GM19452 (cell line): ENCODE data around the gene ATF7.
"Not testable (repeated sequence)": the region's sequence is repeated elsewhere in the genome, so short reads cannot be mapped to it uniquely, and the experiment has no call there.

Experiments
- ATAC-seq: cut with Tn5 transposase; IDR thresholded peaks from one replicate; pipeline ENCODE4 v1.9.1; 2021; ENCODE audit not compliant: unreplicated experiment

Gene ATF7

DNA sequence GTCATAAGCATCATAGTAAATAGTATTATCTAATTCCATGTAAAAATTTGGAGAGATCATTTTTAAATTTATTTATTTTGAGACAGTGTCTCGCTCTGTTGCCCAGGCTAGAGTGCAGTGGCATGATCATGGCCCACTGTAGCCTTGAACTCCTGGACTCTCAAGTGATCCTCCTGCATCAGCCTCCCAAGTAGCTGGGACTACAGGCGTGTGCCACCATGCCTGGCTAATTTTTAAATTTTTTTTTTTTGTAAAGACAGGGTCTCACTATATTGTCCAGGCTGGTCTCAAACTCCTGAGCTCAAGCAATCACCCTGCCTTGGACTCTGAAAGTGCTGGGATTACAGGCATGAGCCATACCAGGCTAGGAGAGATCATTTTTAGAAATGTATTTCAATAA lies 27.2 kb downstream of the ATF7 start:
- ATAC-seq: not testable (repeated sequence)

DNA sequence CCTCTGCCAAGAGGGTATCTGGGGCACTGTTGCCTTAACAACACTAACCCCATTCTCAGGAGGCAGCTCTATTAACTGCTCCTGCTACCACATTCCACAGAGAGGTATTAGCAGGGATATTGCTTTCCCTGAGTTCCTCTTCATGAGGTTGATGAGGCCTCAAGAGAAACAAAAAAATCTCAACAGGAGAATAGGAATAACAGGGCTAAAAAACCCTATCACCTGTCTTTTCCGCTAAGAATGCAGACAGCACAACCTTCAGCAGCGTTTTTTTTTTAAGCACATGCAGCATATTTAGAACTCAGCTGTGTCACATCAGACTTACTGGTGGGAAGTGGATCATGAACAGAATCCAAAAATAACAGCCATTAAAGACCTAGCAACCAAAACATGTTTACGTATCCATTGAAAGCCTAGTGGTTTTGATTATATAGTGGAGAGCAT lies 29.2 kb downstream of the ATF7 start:
- no peak for ATAC-seq

DNA sequence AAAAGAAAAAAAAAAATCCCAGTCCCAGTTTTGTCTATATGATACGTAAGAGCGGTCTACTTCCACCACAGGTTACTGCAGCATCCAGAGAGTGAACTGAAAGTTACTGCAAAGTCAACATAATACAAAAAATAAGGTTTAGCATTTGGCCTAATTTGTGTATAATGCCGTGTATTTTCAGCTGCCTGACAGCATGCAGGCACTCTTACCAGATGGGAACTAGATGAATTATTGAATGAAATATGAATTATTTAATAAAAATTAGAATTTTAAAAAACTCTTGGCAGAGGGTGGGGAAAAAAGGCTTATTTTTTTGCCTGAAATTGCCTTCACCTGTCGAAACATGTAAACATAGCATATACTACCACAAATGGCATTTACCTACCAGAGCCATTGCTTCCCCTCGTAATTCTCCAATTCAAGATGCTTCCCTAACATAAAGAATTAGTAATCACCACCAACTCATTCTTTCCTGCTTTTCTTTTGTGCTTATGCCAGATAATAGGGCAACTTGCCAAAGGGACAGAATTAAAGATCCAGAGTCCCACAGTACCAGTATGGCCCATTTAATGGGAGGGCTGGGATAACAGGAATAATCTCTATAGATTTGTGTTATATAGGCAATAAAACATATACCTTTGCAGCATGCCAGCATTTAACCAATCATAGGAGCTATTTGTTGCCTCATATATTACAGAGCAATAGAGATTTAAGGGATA lies 31.1 kb downstream of the ATF7 start:
- no peak for ATAC-seq

DNA sequence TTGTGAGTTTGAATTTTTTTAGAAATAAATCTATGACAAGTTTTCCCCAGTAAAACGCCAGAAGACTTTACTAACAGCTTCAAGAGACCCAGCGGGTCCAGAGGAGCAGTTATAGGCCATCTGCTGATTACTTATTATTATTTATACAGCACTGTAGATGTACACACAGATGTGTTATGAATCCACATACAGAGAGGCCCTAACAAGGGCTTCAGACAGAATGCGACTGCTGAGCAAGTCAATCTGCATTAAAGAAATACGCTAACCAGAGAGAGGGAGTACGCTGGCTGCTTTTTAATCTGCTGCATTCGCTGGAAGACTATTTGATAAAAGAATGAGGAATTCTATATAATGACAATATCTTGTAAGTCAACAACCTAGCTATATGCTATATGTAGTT lies 32.5 kb downstream of the ATF7 start:
- no peak for ATAC-seq

DNA sequence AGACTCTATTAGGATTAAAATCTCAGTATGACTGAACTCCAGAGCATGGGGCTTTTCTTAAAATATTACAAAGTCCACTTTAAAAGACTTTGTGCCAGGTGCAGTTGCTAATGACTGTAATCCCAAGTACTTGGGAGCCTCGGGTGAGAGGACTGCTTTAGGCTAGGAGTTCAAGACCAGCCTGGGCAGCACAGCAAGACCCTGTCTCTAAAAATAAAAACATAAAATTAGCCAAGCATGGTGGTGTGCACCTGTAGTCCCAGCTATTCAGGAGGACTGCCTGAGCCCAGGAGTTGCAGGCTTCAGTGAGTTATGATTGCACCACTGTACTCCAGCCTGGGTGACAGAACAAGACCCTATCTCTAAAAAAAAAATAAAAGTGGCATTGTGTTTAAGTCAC lies 33.2 kb downstream of the ATF7 start:
- ATAC-seq: no peak

DNA sequence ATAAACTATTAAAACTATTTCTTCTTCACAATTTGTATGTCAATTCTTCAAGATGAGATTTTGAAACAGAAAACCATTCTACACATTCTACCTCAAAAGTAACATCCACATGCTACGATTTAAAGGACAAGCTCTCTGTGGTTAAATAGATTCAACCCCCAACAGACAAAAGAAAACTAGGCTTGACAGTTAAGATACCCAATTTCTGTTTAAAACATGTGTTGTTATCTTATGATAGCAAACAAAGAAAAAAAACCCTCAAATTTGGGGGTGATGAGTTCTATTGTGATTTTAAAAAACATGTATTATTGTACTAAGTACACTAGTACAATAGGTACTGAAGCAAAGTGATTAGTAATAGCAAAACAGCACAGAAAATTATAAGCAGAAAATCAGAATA lies 33.8 kb downstream of the ATF7 start:
- ATAC-seq: no peak

DNA sequence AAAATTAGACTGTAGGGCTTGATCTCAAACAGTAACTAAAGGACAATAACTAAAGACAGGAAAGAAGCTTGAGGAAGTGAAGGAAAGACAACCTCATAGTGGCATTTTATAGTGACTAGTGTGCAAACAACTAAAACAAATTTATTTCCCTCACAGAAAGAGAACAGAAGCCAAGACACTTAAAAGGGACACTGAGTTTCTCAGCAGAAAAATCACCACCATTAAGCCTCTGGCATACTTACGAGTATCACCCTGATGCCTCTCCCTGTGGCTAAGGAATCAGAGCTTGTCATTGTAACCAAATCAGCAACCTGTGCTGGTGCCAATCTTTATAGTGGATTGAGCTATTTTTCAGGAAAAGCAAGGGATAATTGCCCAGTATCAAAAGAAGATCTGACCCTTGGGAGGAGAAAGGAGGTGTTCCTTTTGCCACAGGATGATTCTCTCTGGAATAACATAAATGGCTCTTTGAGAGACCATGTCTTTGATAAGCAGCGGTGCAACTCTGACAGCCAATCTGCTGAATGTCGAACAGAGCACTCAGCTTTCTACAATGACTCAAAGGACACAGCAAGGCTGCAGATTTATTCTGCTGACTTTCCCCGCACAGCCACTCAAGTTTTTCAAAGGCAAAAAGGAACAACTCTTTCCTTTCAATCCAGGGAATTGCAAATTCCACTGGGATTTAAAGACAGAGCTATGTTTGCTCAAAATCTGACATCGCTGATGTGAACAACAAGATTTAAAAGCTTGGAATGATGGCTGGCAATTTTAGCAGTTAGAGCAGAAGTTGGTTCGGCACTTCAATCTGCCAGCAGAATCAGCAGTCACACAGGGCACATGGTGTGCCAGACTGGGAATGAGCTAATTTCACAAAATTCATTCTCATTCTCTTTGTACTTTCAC lies 34.6 kb downstream of the ATF7 start:
- ATAC-seq: no peak

DNA sequence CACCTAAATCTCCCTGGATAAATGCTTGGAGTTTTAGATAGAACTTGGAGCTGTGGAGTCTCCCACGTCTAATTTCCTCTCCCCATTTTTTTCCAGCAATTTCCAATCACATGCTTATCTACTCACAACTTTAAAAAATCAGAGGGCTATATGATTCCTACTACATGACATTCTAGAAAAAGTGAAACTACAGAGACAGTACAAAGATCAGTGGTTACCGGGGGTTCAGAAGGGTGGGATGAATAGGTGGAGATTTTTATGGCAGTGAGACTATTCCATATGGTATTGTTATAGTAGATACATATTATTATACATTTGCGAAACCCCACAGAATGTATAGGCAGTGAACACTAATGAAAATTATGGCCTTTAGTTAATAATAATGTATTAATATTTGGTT lies 35.5 kb downstream of the ATF7 start:
- ATAC-seq: no peak

DNA sequence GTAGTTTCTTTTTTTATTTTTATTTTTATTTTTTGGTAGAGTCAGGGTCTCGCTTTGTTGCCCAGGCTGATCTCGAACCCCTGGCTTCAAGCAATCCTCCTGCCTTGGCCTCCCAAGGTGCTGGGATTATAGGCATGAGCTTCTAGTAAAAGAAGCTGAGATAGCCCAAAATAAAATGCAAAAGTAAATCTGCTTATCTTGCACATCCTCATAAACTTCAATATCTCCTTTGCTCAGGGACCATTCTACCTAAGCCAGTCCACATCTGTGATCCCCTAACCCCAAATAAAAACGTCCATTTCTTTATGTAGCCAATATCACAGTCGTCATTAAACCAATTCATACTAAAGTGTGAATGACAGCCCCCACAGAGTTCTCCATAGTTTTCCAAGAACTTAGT lies 36.3 kb downstream of the ATF7 start:
- no peak for ATAC-seq

DNA sequence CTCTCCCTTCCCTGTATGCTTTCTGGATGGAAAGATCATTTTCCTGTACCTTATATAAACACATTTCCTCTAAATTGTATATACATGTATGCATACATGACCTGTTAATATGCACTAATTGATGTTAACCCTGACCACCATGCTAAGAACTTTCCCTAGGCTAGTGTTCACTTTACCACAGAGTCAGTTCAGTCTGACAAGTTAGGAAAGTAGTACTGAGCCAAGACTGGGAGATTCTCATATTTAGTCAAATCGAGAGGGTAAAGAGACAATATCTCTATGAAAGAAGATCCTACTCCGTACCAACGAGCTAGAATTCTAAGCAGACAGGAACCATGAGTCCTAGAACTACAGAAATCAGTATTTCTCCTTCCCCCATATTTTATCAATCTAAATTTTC lies 36.8 kb downstream of the ATF7 start:
- no peak for ATAC-seq

DNA sequence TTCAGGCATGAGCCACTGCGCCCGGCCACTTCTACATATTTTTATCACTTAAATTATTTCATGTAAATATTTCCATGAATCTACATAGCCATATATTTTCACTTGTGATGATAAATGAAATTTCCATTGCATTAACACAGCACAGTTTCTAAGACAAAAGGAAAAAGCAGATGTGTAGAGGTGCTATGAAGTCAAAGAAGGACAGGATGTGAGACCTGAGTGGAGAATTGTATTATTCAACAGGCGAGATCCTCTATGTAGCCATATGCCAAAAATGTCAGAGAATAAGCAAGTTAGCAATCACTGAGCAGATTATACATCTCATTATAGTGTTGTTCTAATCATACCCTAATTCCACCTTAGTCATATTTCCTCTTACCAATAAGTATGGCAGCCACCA lies 38.1 kb downstream of the ATF7 start:
- no peak for ATAC-seq

DNA sequence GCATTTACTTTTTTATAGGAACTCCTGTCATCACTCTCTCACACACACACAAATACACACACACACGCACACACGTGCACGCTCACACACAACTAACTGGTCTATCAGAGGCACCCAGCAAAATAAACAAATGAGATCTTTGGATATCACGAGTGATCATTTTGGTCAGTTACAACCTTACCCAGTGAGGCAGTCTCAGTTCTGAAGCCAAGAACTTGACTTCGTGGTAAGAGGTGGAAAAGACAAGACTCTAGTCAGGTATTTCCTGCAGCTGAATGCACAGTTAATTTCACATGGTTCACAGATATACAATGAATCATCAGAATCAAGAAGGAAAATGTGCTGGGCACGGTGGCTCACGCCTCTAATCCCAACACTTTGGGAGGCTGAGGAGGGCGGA lies 39.4 kb downstream of the ATF7 start:
- ATAC-seq: no peak

DNA sequence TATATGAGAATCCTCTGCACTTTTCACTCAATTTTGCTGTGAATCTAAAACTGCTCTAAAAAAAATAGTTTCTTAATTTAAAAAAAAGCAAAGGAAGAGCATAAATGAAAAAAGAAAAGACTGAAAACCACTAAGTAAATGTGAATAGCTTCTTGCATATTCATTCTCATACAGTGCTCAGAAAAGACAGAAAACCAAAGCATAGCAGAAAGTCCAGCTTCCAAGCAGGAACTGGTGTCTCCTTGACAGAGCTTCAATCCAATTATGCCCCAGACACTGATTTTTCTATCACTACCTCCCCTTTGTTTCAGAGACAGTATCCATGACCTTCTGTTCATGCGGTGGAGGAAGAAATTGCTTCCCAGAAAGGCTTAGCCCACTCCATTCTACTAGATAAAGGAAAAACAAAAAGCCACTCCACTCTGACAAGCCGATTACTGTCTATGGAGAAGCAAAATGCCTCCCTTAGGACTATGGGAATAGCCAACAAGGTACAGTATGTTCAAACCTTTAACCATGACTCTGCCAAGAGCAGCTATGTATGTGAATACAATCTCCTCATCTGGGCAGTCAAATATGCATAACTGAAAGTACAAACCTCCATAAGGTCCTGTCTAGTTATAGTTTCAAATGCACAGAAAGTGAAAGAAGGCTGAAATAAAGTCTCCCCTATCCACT lies 40.6 kb downstream of the ATF7 start:
- peak; percentile 84 for ATAC-seq

DNA sequence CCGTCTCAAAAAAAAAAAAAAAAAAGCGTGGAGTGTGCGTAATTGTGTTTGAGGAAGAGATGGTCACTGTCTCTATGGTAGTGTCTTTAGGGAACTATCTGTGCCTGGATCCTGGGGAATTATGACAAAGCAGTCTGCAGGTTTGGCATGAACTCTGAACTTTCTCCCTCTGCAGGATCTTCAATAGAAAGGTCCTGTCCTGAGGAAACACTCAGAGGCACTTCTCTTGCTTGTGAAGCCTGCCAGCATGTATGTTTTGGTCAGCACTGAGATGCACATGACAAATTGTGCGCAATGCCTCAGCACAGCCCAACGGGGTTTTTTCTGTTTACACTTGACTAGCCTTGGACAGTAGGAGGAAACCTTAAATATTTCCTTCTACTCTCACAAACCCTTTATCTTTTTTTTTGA lies 46.6 kb downstream of the ATF7 start:
- no peak for ATAC-seq

DNA sequence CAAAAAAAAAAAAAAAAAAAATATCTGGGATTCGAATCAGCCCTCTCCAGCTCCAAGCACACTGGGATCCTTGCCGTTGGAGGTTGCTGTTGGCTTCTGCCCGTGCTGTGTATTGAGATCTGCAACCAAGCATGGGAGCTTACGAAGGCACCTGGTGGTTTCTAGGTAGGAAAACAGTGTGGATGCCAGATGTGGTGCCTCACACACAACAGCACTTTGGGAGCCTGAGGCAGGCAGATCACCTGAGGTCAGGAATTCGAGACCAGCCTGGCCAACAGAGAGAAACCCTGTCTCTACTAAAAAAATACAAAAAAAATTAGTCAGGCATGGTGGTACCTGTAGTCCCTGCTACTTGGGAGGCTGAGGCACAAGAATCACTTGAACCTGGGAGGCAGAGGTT lies 47.4 kb downstream of the ATF7 start:
- no peak for ATAC-seq

DNA sequence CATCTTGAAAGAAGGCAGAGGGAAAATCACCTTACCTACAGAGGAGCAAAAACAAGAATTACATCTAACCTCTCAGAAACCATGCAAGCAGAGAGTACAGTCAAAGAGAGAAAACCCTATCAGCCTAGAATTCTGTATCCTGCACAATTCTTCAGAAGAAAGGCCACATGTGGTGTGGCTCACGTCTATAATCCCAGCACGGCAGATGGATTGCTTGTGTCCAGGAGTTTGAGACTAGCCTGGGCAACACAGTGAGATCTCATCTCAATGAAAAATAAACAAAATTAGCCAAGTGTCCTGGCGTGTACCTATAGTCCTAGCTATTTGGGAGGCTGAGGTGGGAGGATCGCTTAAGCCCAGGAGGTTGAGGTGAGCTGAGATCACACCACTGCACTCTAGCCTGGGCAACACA lies 48.2 kb downstream of the ATF7 start:
- no peak for ATAC-seq

DNA sequence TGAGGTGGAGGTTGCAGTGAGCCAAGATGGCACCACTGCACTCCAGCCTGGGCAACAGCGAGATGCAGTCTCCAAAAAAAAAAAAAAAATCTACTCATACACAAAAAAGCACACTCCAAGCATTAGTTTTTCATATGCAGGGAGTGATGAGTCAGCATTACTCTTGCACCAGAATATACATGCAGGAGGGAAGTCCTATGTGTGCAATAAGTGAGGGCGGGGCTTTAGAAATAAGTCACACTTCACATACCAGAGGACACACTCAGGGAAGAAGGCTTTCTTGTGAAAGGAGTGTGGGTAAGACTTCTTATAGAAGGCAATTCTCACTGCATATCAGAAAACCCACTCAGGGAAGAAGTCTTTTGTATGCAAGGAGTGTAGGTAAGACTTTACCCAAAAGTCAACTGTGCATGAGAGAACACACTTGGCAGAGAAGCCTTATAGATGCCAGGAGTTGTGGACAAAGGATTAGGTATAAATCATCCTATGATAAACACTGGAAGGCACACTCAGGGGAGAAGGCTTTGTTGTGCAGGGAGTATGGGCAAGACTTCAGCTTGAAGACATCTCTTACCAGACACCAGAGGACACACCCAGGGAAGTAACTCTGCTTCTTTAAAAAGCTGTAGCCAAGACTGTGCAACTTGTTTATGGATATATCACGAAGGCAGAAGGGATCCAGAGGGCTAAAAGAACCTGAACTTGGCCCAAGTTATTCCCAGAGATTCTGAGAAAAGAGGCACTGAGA lies 50.5 kb downstream of the ATF7 start:
- no peak for ATAC-seq

DNA sequence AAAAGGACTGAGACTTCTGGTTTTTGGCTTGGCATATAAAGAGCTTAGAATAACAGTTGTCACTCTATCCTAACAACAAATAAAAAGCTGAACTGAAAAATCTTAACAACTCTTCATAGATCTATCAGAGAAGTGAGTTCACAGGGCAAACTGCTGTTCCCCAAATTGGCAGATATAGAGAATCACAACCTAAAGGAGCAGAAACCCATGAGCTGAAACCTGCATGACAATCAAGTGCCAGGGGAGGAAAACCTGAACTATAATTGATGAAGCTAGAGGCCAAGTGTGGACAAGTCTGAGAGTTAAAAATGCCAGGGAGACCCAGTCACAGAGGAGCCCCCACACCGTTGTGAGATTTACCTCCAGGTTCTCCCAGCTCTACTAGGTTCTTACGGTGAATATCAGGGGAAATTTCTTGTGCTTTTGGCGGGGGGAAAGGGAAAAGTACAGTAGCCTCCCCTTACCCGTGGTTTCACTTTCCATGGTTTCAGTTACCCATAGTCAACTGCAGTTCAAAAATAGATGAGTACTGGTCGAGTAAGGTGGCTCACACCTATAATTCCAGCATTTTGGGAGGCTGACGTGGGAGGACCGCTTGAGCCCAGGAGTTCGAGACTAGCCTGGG lies 53.9 kb downstream of the ATF7 start:
- ATAC-seq: no peak

DNA sequence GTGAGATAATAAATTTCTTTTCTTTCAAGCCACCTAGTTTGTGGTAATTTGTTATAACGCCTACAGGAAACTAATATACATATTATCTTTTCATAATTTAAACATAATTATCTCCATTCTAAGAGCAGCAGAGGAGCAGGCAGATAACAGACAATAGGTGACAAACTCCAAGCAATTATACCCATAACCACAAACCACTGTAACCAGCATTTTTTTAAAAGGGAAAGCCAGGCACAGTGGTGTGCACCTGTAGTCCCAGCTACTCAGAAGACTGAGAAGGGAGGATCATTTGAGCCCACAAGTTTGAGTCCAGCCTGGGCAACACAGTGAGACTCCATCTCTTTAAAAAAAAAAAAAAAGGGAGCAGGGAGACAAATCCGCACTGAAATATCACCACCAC lies 54.9 kb downstream of the ATF7 start:
- no peak for ATAC-seq

DNA sequence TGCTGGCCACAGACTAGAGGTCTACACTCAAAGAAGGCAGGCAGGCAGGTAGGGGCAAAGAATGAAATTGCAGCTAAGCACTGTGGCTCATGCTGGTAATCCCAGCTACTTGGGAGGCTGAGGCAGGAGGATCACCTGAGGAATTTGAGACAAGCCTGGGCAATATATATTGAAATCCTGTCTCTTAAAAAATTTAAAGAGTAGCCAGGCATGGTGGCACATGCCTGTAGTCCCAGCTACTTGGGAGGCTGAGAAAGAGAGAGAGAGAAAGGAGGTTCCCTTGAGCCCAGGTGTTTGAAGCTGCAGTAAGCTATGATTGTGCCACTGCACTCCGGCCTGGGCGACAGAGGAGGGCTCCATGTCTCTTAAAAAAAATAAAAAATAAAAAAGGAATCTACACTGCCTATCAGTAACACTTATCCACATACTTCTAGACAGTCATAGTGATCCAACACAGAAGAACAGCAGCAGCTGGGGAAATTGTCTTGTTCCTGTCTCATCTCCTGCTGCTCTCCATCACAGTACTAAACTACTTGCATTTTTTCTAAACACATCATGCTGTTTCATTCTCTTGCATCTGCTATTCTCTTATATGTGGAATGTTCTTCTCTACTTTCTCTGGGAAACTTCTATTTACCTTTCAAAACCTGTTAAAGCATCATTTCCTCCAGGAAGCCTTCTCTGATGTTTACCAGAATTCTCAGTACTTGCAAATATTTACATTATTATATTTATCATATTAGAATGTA lies 57.2 kb downstream of the ATF7 start:
- ATAC-seq: no peak
